ENCODE data around the gene ESR1.

ESR1 gene

DNA sequence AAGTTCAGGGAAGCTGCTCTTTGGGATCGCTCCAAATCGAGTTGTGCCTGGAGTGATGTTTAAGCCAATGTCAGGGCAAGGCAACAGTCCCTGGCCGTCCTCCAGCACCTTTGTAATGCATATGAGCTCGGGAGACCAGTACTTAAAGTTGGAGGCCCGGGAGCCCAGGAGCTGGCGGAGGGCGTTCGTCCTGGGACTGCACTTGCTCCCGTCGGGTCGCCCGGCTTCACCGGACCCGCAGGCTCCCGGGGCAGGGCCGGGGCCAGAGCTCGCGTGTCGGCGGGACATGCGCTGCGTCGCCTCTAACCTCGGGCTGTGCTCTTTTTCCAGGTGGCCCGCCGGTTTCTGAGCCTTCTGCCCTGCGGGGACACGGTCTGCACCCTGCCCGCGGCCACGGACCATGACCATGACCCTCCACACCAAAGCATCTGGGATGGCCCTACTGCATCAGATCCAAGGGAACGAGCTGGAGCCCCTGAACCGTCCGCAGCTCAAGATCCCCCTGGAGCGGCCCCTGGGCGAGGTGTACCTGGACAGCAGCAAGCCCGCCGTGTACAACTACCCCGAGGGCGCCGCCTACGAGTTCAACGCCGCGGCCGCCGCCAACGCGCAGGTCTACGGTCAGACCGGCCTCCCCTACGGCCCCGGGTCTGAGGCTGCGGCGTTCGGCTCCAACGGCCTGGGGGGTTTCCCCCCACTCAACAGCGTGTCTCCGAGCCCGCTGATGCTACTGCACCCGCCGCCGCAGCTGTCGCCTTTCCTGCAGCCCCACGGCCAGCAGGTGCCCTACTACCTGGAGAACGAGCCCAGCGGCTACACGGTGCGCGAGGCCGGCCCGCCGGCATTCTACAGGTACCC is at the start of gene ESR1:
ESR1 (plus strand) TSS at position 170 of the 858 bp plus-strand sequence; CDS start at position 401, 231 bp downstream.
- DNase-seq (ENCODE audit: low read depth in 1 of 2, low spot score in 1 of 2): no peak

DNA sequence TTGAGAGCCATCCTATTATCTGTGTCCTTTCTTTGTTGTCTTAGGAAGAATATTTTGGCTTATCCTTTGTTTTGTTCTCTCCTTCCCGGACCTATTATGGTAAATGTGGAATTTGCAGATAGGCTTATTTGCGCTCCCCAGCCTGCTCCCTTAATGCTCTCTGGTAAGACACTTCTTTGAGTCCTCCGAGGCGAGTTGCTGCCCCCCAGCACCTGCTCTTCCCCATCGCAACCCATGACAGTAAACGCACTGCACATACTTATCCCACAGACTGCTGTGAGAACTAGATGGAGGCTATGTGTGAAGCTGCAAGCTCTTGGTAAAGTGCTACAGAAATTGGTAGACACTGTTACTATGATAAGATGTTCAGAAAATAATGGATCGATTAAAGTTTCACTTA is 47.0 kb upstream of the ESR1 start:
- DNase-seq (ENCODE audit: low read depth in 1 of 2, low spot score in 1 of 2): no peak

DNA sequence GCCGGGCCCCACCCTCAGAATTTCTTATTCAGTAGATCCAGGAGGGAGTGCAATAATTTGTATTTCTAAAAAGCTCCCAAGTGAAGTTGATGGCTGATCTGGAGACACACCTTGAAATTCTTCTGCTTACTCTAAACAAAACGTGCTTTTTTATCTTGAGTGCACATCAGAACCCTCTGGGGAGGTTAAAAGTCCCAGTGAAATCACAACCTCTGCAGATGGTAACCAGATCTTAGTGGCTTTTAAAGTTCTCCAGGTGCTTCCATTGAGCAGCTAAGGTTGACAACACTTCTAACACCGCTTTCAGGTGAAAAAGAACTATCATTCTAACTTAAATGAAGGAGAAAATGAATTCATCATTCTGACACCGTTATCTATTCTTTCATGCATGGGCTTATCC is 45.6 kb upstream of the ESR1 start:
- DNase-seq (ENCODE audit: low read depth in 1 of 2, low spot score in 1 of 2): no peak

DNA sequence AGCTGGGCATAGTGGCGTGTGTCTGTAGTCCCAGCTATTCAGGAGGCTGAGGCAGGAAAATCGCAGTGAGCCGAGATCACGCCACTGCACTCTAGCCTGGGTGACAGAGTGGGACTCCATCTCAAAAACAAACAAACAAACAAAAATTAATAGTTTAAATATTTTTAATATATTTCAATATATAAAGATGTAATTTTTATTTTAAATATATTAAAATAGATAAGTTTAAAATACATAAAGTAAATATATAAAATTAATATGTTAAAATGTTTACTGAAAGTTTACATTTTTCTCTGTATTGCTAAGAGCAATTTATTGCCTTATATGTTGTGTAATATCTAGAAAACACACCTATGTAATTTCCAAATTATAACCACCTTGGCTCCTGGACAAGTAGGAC is 44.7 kb upstream of the ESR1 start:
- no peak for DNase-seq (ENCODE audit: low read depth in 1 of 2, low spot score in 1 of 2)

DNA sequence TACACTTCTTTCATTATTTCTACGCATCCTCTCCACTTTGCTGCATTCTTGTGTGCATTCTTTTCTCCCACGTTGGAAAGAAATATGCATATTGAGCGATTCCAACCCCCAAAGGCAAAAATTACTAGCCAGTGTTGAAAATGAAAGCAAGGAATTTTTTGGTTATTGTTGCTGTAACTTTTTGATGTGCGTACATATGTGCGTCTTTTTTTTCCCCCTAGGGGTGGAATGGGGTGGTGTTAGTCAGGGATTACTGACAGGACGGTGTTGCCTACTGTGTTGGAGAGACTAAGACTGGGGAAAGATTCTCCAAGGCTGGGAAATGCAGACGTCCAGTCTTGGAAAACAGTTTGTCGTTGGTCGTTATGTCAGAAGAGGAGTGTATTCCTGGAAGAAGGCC is 44.2 kb upstream of the ESR1 start:
- no peak for DNase-seq (ENCODE audit: low read depth in 1 of 2, low spot score in 1 of 2)

DNA sequence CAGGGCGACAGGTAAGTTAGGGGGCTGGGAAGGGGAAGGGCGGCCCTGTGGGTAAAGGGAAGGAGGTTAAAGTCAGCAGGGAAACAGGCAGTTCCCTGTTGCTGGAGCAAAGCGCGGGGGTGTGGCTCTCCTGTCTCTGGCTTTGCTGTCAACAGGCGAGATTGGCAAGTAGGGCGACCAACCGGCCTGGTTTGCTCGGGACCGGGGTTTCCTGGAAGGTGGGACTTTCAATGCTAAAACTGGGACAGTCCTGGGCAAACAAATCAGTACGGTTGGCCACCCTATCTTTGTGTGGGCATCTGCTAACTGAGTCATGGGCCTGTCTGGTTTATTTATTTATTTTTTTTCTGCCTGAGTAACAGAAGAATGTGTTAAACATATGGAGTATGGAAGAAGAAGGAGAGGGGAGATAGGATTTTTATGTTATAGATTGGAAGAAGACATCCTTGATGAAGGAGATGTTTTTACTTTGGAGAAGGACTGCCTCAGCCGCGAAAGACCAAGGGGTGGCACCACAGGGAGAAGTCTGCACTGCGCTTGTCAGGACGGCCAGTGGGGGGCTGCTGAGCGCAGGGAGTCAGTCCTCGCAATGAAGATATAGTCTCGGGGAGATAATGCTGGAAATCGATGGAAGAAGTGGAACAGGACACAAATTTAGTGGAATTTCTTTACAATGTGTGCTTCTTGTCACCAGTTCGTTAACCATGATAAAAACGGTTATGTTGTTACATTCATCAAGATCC is 43.4 kb upstream of the ESR1 start:
- DNase-seq (ENCODE audit: low read depth in 1 of 2, low spot score in 1 of 2): peak in 1 of 2 donors; percentile 10

DNA sequence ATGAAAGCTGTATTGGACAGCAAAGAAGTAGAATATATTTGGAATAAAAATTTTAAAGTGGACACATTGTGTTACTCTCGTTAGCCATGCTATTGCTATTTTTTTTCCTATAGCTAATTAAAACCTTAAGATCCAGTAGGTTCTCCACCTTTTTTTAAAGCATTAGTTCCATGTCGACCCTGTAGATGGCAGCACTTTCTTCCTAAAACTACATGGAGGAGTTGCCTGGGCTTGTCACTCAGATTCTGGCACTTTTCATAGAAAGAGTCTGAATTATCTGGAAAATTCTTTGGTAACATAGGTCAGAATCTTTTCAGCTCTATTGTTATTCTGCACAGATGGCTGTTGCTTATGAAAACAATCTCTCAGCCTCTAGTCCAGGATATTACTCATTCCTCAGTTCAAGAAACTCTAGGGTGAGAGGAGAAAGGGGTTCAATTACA is 42.0 kb upstream of the ESR1 start:
- no peak for DNase-seq (ENCODE audit: low read depth in 1 of 2, low spot score in 1 of 2)

DNA sequence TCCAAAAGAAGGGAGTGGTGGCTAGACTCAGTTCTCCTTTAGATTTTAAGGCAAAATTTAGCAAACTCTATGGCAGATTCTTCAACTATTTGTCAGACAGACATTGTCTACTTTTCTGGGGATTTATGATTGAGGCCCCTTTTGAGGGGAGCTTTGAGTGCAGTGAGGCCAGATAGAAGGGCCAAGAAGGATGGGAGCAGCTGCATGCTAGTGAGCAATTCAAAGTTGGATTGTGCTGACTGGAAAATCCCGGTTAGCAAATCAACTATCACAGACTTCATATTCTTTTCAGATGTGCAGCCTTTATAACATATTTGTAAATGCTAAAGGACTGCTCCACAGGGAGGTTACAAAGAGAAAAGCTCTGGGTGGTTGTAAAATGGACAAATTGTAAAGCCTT is 35.0 kb upstream of the ESR1 start:
- no peak for DNase-seq (ENCODE audit: low read depth in 1 of 2, low spot score in 1 of 2)

DNA sequence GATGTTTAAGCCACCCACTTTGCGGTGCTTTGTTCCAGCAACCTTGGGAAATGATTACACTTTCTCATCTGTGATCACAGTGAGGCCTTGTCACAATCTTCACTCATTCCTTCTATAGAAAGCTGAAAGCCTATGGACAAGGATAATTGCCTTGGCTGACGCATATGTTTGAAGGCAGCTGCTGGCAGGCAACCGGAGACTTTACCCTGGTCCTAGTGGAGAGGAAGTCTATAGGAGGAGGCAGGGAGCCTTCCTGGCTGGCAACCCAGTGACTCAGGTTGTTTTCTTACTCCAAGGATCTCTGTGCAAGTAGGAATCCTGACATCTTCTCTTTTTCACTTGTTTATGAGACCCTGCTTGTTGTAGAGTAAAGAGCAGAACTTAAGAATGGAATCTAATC is 34.1 kb upstream of the ESR1 start:
- DNase-seq (ENCODE audit: low read depth in 1 of 2, low spot score in 1 of 2): no peak

DNA sequence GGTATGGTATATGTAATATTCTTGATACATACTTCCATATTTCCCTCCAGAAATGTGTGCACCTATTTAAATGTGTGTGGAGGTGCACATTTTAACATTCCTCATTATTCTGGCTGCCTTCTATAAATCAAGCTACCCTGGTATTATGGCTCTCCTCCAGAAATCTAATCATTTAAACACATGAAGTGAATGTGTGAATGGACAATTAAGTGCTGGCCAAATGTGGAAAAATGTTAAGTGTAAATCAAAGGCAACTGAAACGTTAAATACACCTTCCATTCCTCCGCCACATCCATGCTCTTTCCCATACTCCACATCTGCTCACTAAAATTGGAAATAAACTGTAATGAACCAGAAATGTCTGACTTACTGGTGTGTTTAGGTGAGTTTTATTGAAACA is 24.9 kb upstream of the ESR1 start:
- DNase-seq (ENCODE audit: low read depth in 1 of 2, low spot score in 1 of 2): no peak

DNA sequence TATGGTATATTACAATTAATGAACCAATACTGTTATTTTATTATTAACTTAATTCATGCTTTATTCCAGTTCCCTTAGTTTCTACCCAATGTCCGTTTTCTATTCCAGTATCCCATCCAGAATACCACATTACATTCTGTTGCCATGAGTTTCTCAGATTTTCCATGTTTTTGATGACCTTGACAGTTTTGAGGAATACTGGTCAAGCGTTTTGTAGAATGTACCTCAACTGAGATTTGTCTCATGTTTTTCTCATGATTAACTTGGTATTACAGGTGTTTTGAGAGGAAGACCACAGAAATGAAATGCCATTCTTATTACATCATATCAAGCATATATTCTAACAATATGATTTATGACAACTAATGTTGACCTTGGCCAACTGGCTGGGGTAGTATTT is 23.8 kb upstream of the ESR1 start:
- no peak for DNase-seq (ENCODE audit: low read depth in 1 of 2, low spot score in 1 of 2)

DNA sequence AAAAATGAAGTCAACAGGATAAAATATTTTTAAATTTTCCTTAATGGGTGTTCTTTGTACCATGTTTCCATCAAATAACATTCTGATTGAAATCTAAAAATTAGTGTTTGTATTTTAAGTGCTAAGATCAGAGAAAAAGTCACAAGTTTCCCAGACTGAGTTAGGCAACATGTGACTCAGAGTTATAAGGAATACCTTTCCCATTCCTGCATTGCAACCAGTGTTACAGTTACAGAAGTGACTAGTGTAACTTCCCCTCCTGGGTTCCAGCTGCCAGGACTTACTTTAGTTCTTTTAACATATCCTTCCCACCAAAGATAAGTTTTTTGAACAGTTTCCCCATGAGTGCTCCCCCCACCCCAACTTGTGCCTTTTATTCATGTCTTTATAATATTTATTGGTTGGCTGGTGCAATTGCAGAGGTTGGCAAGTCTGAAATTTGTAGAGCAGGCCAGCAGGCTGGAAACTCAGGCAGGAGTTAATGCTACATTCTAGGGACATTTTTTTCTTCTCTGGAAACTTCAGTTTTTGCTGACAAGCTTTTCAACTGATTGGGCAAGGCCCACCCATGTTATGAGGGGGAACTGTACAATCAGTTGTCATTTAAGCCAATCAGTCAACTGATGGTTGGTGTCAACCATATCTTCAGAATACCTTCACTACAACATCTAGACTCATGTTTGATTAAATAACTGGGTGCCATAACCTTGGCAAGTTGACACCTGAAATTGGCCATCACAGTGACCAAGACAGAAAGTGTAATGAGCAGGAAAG is 22.9 kb upstream of the ESR1 start:
- DNase-seq (ENCODE audit: low read depth in 1 of 2, low spot score in 1 of 2): no peak

DNA sequence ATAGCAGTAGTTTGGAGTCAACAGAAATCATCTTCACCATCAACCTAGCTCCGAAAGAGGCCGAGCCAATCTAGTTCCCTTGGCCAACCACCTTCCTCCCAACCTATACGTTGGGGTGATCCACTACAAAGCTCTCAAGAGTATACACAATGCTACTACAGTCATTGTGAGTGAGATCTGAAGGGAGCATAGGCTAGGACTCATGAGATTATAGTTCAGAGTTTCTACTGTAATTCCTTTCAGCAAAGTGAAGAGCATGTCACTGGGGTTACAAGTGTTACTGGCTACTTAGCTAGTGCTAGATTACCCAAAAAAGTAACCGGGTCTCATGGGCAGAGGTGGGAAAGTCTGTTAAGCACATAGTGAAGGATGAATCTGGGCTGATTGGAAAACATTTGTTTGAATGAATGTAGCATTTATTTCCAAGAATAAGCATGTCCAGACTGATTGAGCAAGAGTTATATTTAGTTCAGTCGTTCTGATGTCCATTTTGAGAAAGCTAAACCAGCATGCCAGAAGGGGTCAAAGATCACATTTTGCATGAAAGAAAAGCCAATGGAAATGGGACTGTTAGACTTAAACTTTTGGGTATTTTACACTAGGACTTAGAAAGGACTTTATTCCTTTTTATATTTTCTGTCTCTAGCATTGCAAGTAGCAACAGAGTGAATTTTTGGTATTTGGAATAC is 10.5 kb upstream of the ESR1 start:
- DNase-seq (ENCODE audit: low read depth in 1 of 2, low spot score in 1 of 2): no peak

DNA sequence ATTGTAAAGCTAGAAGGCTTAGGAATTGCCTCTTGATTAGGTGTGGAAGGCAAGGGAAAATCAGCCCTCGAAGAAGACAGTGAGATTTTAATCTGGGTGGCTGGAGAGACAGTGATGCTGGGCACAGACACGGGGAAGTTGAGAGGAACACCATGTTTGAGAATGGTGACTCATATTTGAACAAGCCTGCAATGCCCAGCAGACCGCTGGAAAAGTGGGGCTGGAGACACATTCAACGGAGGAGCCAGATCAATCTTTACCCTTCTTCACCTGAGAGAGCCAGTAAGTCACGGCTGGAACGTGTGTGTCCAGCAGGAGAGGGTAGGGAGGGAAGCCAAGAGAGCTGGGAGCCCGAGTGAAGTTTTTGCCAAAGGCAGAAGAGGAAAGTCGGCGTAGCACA is 3.7 kb upstream of the ESR1 start:
- no peak for DNase-seq (ENCODE audit: low read depth in 1 of 2, low spot score in 1 of 2)

DNA sequence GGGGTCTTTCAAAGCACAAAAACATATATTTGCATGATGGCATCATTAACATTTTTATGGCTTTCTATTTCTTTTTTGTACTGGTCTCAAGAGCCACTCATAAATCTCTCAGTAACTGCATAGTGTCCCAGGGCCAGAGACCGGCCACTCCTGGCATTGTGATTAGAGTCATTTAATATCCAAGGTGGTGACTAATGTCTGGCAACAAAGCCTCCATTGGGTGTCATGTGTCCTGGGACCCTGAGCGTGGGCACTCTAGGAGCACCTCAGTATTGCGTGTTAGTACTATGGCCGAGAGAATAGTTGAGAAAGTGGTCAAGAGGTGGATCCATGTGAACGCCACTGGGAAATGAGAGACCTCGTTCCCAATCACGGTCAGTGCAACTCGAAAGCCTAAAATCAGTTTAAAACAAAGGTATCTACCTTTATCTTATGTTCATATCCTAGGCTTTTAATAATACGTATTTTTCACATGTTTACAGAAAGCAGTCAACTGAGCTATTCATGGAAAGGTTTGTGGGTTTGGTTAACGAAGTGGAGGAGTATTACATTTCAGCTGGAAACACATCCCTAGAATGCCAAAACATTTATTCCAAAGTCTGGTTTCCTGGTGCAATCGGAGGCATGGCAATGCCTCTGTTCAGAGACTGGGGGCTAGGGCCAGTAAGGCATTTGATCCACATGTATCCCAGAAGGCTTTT is 2.7 kb upstream of the ESR1 start:
- DNase-seq (ENCODE audit: low read depth in 1 of 2, low spot score in 1 of 2): no peak

DNA sequence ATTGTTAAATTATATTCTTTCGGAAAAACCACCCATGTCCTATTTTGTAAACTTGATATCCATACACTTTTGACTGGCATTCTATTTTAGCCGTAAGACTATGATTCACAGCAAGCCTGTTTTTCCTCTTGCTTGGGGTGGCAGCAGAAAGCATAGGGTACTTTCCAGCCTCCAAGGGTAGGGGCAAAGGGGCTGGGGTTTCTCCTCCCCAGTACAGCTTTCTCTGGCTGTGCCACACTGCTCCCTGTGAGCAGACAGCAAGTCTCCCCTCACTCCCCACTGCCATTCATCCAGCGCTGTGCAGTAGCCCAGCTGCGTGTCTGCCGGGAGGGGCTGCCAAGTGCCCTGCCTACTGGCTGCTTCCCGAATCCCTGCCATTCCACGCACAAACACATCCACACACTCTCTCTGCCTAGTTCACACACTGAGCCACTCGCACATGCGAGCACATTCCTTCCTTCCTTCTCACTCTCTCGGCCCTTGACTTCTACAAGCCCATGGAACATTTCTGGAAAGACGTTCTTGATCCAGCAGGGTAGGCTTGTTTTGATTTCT is 2.1 kb upstream of the ESR1 start:
- no peak for DNase-seq (ENCODE audit: low read depth in 1 of 2, low spot score in 1 of 2)

DNA sequence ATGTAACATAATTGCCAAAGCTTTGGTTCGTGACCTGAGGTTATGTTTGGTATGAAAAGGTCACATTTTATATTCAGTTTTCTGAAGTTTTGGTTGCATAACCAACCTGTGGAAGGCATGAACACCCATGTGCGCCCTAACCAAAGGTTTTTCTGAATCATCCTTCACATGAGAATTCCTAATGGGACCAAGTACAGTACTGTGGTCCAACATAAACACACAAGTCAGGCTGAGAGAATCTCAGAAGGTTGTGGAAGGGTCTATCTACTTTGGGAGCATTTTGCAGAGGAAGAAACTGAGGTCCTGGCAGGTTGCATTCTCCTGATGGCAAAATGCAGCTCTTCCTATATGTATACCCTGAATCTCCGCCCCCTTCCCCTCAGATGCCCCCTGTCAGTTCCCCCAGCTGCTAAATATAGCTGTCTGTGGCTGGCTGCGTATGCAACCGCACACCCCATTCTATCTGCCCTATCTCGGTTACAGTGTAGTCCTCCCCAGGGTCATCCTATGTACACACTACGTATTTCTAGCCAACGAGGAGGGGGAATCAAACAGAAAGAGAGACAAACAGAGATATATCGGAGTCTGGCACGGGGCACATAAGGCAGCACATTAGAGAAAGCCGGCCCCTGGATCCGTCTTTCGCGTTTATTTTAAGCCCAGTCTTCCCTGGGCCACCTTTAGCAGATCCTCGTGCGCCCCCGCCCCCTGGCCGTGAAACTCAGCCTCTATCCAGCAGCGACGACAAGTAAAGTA is 547 bp upstream of the ESR1 start:
- no peak for DNase-seq (ENCODE audit: low read depth in 1 of 2, low spot score in 1 of 2)

DNA sequence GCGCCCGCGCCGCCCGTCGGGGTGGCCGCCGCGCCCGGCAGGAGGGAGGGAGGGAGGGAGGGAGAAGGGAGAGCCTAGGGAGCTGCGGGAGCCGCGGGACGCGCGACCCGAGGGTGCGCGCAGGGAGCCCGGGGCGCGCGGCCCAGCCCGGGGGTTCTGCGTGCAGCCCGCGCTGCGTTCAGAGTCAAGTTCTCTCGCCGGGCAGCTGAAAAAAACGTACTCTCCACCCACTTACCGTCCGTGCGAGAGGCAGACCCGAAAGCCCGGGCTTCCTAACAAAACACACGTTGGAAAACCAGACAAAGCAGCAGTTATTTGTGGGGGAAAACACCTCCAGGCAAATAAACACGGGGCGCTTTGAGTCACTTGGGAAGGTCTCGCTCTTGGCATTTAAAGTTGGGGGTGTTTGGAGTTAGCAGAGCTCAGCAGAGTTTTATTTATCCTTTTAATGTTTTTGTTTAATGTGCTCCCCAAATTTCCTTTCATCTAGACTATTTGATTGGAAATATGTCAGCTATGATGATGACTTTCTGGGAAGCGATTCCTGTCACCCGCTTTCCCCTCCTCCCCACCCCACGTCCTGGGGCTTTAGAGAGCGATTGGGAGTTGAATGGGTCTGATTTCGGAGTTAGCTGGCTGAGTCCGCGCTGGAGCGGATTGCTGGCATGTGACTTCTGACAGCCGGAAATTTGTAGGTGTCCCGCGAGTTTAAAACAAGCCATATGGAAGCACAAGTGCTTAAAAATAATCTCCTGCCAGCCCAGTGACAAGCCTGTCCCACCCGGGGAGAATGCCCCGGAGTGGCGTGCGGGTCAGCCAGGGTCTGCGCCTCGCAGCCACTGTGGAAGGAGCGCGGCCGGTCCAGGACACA is 1.1 kb downstream of the ESR1 start:
- DNase-seq (ENCODE audit: low read depth in 1 of 2, low spot score in 1 of 2): no peak

DNA sequence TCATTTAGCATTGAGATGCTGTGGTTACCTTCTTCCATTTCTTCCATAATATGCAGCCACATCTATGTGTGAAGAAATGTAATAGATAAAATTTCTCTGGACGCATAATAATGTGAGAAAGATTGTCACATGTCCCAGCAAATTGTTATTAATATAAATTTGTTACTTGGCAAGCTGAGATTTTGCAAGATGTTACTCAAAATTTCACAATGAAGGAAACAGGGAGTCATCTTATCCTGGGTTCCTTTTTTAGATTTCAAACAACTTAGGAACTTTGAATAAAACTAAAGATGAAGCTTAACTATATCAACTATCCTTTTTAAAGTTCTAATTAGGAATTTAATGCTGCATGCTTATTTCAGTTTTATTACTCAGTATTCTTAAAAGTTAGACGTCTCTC is 3.6 kb downstream of the ESR1 start:
- no peak for DNase-seq (ENCODE audit: low read depth in 1 of 2, low spot score in 1 of 2)
